ENCODE data around the gene AP1M1. TPM values are rescaled to one million over a fixed set of nuclear protein-coding genes. Genes with fewer than 3 reads are reported as not detected.
A peak's percentile ranks its signal among the peaks of the same experiment; 100 is the strongest.

Gene AP1M1
- total and polyA plus RNA-seq, 3 experiments from 2014 or later = 113 to 145 (median 120) TPM

GRCh38 chr19:16210168-16210567 is 12.5 kb downstream of the AP1M1 start:
- ChIA-PET CTCF (no interaction called here), POLR2A (no interaction called here)
- H3K9me3 ChIP-seq (ENCODE audit: low read length) = no peaks in the 10 kb centered on the region
- no peaks in the 10 kb centered on the region for H3K27me3 ChIP-seq (ENCODE audit: insufficient read depth, low read length, poor library complexity, severe bottlenecking)
- Mint-ChIP-seq H3K36me3 (peaks cover 0 to 84% (median 31%) of the 10 kb centered on the region in 3 donors), H3K4me1 (peaks cover 33 to 67% (median 62%) of the 10 kb centered on the region in 3 donors), H3K27me3 (no peaks in the 10 kb centered on the region), H3K9me3 (no peaks in the 10 kb centered on the region), H3K4me3 (no peak overlapping the region), H3K27ac (peak overlapping the region in 1 of 8 donors; percentile 29)
- H3K27ac ChIP-seq (ENCODE audit: low read depth, low read length) = no peak overlapping the region
- peaks cover 27% of the 10 kb centered on the region for H3K36me3 ChIP-seq (ENCODE audit: insufficient read depth, low read length)
- no peak overlapping the region for H3K4me3 ChIP-seq (ENCODE audit: low read length)
- no peak for DNase-seq
- H3K4me1 ChIP-seq (ENCODE audit: insufficient read depth, low read length) = peaks cover 27% of the 10 kb centered on the region

GRCh38 chr19:16213076-16213475 is 15.4 kb downstream of the AP1M1 start:
- H3K36me3 Mint-ChIP-seq = peaks cover 3 to 83% (median 40%) of the 10 kb centered on the region in 3 donors
- Histone ChIP-seq H3K9me3 (ENCODE audit: low read length) (no peaks in the 10 kb centered on the region), H3K27ac (ENCODE audit: low read depth, low read length) (no peak overlapping the region), H3K4me3 (ENCODE audit: low read length) (no peak overlapping the region), H3K36me3 (ENCODE audit: insufficient read depth, low read length) (peaks cover 23% of the 10 kb centered on the region), H3K27me3 (ENCODE audit: insufficient read depth, low read length, poor library complexity, severe bottlenecking) (no peaks in the 10 kb centered on the region), H3K4me1 (ENCODE audit: insufficient read depth, low read length) (peaks cover 44% of the 10 kb centered on the region)
- H3K4me3 Mint-ChIP-seq = peak overlapping the region in 2 of 7 donors; percentile 6 to 7
- ChIA-PET CTCF (no interaction called here), POLR2A (no interaction called here)
- H3K9me3 Mint-ChIP-seq = no peaks in the 10 kb centered on the region
- DNase-seq = no peak
- H3K27me3 Mint-ChIP-seq = no peaks in the 10 kb centered on the region
- H3K4me1 Mint-ChIP-seq = peaks cover 44 to 78% (median 70%) of the 10 kb centered on the region in 3 donors
- peak overlapping the region in 7 of 8 donors; percentile 8 to 87 (median 69) for H3K27ac Mint-ChIP-seq

GRCh38 chr19:16216744-16217670 is 19.3 kb downstream of the AP1M1 start:
- H3K27ac ChIP-seq (ENCODE audit: low read depth, low read length) = no peak overlapping the region
- H3K27ac Mint-ChIP-seq = peak overlapping the region; percentile 54 to 91 (median 66)
- peaks cover 12% of the 10 kb centered on the region for H3K36me3 ChIP-seq (ENCODE audit: insufficient read depth, low read length)
- H3K9me3 ChIP-seq (ENCODE audit: low read length) = peaks cover 18% of the 10 kb centered on the region
- H3K27me3 Mint-ChIP-seq = no peaks in the 10 kb centered on the region
- H3K9me3 Mint-ChIP-seq = peaks cover 8 to 29% (median 24%) of the 10 kb centered on the region in 5 donors
- peak overlapping the region in 5 of 7 donors; percentile 52 to 78 (median 57) for H3K4me3 Mint-ChIP-seq
- H3K4me3 ChIP-seq (ENCODE audit: low read length) = peak overlapping the region; percentile 45
- H3K27me3 ChIP-seq (ENCODE audit: insufficient read depth, low read length, poor library complexity, severe bottlenecking) = no peaks in the 10 kb centered on the region
- peaks cover 44 to 58% (median 54%) of the 10 kb centered on the region in 3 donors for H3K4me1 Mint-ChIP-seq
- CTCF ChIA-PET = interaction anchor here (1.4 kb wide), 1 partner anchor 30 kb away, joined by 3 read pairs; no protein-coding TSS in a partner anchor
- POLR2A ChIA-PET = no interaction called here
- H3K36me3 Mint-ChIP-seq = peaks cover 34 to 84% (median 39%) of the 10 kb centered on the region in 3 donors
- DNase-seq = peak in 2 of 5 donors; percentile 12 to 76
- peaks cover 43% of the 10 kb centered on the region for H3K4me1 ChIP-seq (ENCODE audit: insufficient read depth, low read length)

GRCh38 chr19:16217716-16218451 is 20.2 kb downstream of the AP1M1 start:
- CTCF ChIA-PET = no interaction called here
- Histone ChIP-seq H3K4me3 (ENCODE audit: low read length) (no peak overlapping the region), H3K27ac (ENCODE audit: low read depth, low read length) (no peak overlapping the region), H3K36me3 (ENCODE audit: insufficient read depth, low read length) (peaks cover 19% of the 10 kb centered on the region), H3K9me3 (ENCODE audit: low read length) (peaks cover 18% of the 10 kb centered on the region), H3K4me1 (ENCODE audit: insufficient read depth, low read length) (peaks cover 34% of the 10 kb centered on the region), H3K27me3 (ENCODE audit: insufficient read depth, low read length, poor library complexity, severe bottlenecking) (no peaks in the 10 kb centered on the region)
- Mint-ChIP-seq H3K4me3 (peak overlapping the region in 1 of 7 donors; percentile 52), H3K27me3 (no peaks in the 10 kb centered on the region), H3K27ac (peak overlapping the region in 6 of 8 donors; percentile 11 to 83 (median 42)), H3K9me3 (peaks cover 14 to 32% (median 29%) of the 10 kb centered on the region in 5 donors), H3K36me3 (peaks cover 33 to 82% (median 46%) of the 10 kb centered on the region in 3 donors), H3K4me1 (peaks cover 35 to 49% (median 46%) of the 10 kb centered on the region in 3 donors)
- POLR2A ChIA-PET = no interaction called here
- no peak for DNase-seq

GRCh38 chr19:16218851-16219250 is 21.1 kb downstream of the AP1M1 start:
- H3K9me3 Mint-ChIP-seq = peaks cover 14 to 32% (median 29%) of the 10 kb centered on the region in 5 donors
- Histone ChIP-seq H3K4me3 (ENCODE audit: low read length) (no peak overlapping the region), H3K4me1 (ENCODE audit: insufficient read depth, low read length) (peaks cover 30% of the 10 kb centered on the region), H3K36me3 (ENCODE audit: insufficient read depth, low read length) (peaks cover 25% of the 10 kb centered on the region), H3K27ac (ENCODE audit: low read depth, low read length) (no peak overlapping the region), H3K27me3 (ENCODE audit: insufficient read depth, low read length, poor library complexity, severe bottlenecking) (no peaks in the 10 kb centered on the region), H3K9me3 (ENCODE audit: low read length) (peaks cover 18% of the 10 kb centered on the region)
- no peak overlapping the region for H3K4me3 Mint-ChIP-seq
- no peaks in the 10 kb centered on the region for H3K27me3 Mint-ChIP-seq
- DNase-seq = peak in 1 of 5 donors; percentile 47
- ChIA-PET CTCF (no interaction called here), POLR2A (no interaction called here)
- peak overlapping the region in 5 of 8 donors; percentile 21 to 83 (median 42) for H3K27ac Mint-ChIP-seq
- peaks cover 33 to 84% (median 51%) of the 10 kb centered on the region in 3 donors for H3K36me3 Mint-ChIP-seq
- peaks cover 30 to 39% (median 37%) of the 10 kb centered on the region in 3 donors for H3K4me1 Mint-ChIP-seq

GRCh38 chr19:16222806-16223205 is 25.1 kb downstream of the AP1M1 start:
- Histone ChIP-seq H3K9me3 (ENCODE audit: low read length) (peaks cover 18% of the 10 kb centered on the region), H3K27me3 (ENCODE audit: insufficient read depth, low read length, poor library complexity, severe bottlenecking) (no peaks in the 10 kb centered on the region), H3K4me1 (ENCODE audit: insufficient read depth, low read length) (peaks cover 9% of the 10 kb centered on the region), H3K36me3 (ENCODE audit: insufficient read depth, low read length) (peaks cover 32% of the 10 kb centered on the region), H3K27ac (ENCODE audit: low read depth, low read length) (no peak overlapping the region), H3K4me3 (ENCODE audit: low read length) (no peak overlapping the region)
- Mint-ChIP-seq H3K27ac (no peak overlapping the region), H3K36me3 (peaks cover 23 to 91% (median 48%) of the 10 kb centered on the region in 3 donors), H3K9me3 (peaks cover 14 to 32% (median 29%) of the 10 kb centered on the region in 5 donors), H3K4me1 (peaks cover 10 to 14% (median 14%) of the 10 kb centered on the region in 3 donors), H3K27me3 (no peaks in the 10 kb centered on the region), H3K4me3 (no peak overlapping the region)
- ChIA-PET CTCF (interaction anchor here (1.1 to 1.4 kb wide), 2 partner anchors 25 to 160 kb away, joined by 3 read pairs; no protein-coding TSS in a partner anchor), POLR2A (no interaction called here)
- no peak for DNase-seq

- ChIA-PET CTCF (no interaction called here), POLR2A (no interaction called here)
- Histone ChIP-seq H3K9me3 (ENCODE audit: low read length) (peaks cover 18% of the 10 kb centered on the region), H3K4me1 (ENCODE audit: insufficient read depth, low read length) (no peaks in the 10 kb centered on the region), H3K4me3 (ENCODE audit: low read length) (no peak overlapping the region), H3K27ac (ENCODE audit: low read depth, low read length) (no peak overlapping the region), H3K27me3 (ENCODE audit: insufficient read depth, low read length, poor library complexity, severe bottlenecking) (no peaks in the 10 kb centered on the region), H3K36me3 (ENCODE audit: insufficient read depth, low read length) (peaks cover 32% of the 10 kb centered on the region)
- H3K4me3 Mint-ChIP-seq = no peak overlapping the region
- peaks cover 14 to 30% (median 29%) of the 10 kb centered on the region in 5 donors for H3K9me3 Mint-ChIP-seq
- peak in 1 of 5 donors; percentile 42 for DNase-seq
- H3K27ac Mint-ChIP-seq = no peak overlapping the region
- H3K4me1 Mint-ChIP-seq = peaks cover 4 to 6% (median 4%) of the 10 kb centered on the region in 3 donors
- no peaks in the 10 kb centered on the region for H3K27me3 Mint-ChIP-seq
- peaks cover 20 to 91% (median 43%) of the 10 kb centered on the region in 3 donors for H3K36me3 Mint-ChIP-seq
Measured at GRCh38 chr19:16223746-16224145, 26.0 kb downstream of the AP1M1 start.
